ENCODE results near the gene ZNF853.

- TF ChIP-seq RCOR1 (IDR thresholded peaks at IDR 0.05; ENCODE audit: low read length), result no peak
- TF ChIP-seq USF2 (IDR thresholded peaks at IDR 0.05; ENCODE audit: borderline replicate concordance, low read depth, low read length), result no peak
- no peak for TF ChIP-seq CTCF (IDR thresholded peaks at IDR 0.05)
- no peak for TF ChIP-seq GATA2 (CRISPR knock-in tag; IDR thresholded peaks at IDR 0.05)
- no peak for TF ChIP-seq MXI1 (IDR thresholded peaks at IDR 0.05; ENCODE audit: low read depth, low read length)
- no peak for TF ChIP-seq EP300 (IDR thresholded peaks at IDR 0.05; ENCODE audit: borderline replicate concordance in 1 of 2, low read depth in 1 of 2, low read length in 1 of 2)
- no peak for TF ChIP-seq CHD2 (IDR thresholded peaks at IDR 0.05; ENCODE audit: low read length, partially characterized antibody)
- TF ChIP-seq EZH2phosphoT487 (IDR thresholded peaks at IDR 0.05; ENCODE audit: borderline replicate concordance, low read depth), result no peak
- TF ChIP-seq FOXJ3 (CRISPR knock-in tag; IDR thresholded peaks at IDR 0.05), result no peak
- TF ChIP-seq FOSL2 (IDR thresholded peaks at IDR 0.05; ENCODE audit: borderline replicate concordance, low read depth), result no peak
- no peak for TF ChIP-seq MAX (IDR thresholded peaks at IDR 0.05; ENCODE audit: low read depth)
These were observed 49.8 kb upstream of the ZNF853 start for GRCh38 chr7:6565655-6566054.
